Esophagus squamous epithelium (tissue), 5 donors: ENCODE measurements around the gene CLDN7. TPM values are rescaled to one million over a fixed set of nuclear protein-coding genes. Genes with fewer than 3 reads are reported as not detected.

Source experiments
- DNase-seq: peaks from one replicate; lab custom pipeline; 2025; lab: John Stamatoyannopoulos, UW
- H3K27ac ChIP-seq, 4 donors: fragments of 200-600 bp; sonication (generic); one replicate each; pipeline ENCODE4 v1.5.1; 2016 to 2019; ENCODE audit warnings: mild to moderate bottlenecking in 1 of 4
- H3K27me3 ChIP-seq, 4 donors: fragments of 200-600 bp; sonication (generic); 1 replicate in 3 of 4; 2 replicates in 1 of 4; pipeline versions ENCODE4 v1.5.1 to v1.6.0; 2017 to 2021; ENCODE audit warnings: antibody characterized with exemption in 1 of 4
- H3K36me3 ChIP-seq, 3 donors: fragments of 200-600 bp; sonication (generic); one replicate each; pipeline ENCODE4 v1.5.1; 2016 to 2019
- H3K4me1 ChIP-seq, 3 donors: fragments of 200-600 bp; sonication (generic); one replicate each; pipeline ENCODE4 v1.5.1; 2017 to 2019
- H3K4me3 ChIP-seq, 4 donors: fragments of 200-600 bp; sonication (generic); 1 replicate in 3 of 4; 2 replicates in 1 of 4; pipeline ENCODE4 v1.5.1; 2016 to 2019; ENCODE audit warnings: mild to moderate bottlenecking in 2 of 4, moderate library complexity in 1 of 4
- H3K9me3 ChIP-seq, 3 donors: fragments of 200-600 bp; sonication (generic); one replicate each; pipeline ENCODE4 v1.5.1; 2016 to 2019
- CTCF ChIP-seq, 6 experiments: fragments of 450-650 bp in 4 of 6; fragments of 200-600 bp in 2 of 6; sonication (generic) in 2 of 6; IDR thresholded peaks; one replicate each; pipeline ENCODE4 v1.5.1; 2016 to 2019; ENCODE audit warnings: antibody characterized with exemption in 6 of 6, mild to moderate bottlenecking in 4 of 6, moderate library complexity in 4 of 6
- POLR2A ChIP-seq, 4 donors: fragments of 450-650 bp; IDR thresholded peaks; one replicate each; pipeline ENCODE4 v1.6.1; 2017; ENCODE audit warnings: antibody characterized with exemption in 4 of 4, mild to moderate bottlenecking in 4 of 4, moderate library complexity in 3 of 4
- WGBS, 2 donors: methylation state at CpG; one replicate each; pipeline ENCODE4 v1.1.5; 2018; 5-methylcytosine and 5-hydroxymethylcytosine counted together
- intact Hi-C: fragments of 100-400 bp; cut with DNase I; formaldehyde crosslinking; loops from one replicate; pipeline ENCODE4 v1.15.0; 2022
- total RNA-seq, 4 donors: library from RNA; depleted of rRNA; stranded (reverse); fragments of >200 nt; gene quantifications; one replicate each; pipeline ENCODE4 v1.1.0, GENCODE V29; 2016
- donor health status: DM: yes; HTN: yes; CAD: no.

Gene CLDN7
- total RNA-seq, 4 donors from 2014 or later = 172 to 411 (median 208) TPM

DNA sequence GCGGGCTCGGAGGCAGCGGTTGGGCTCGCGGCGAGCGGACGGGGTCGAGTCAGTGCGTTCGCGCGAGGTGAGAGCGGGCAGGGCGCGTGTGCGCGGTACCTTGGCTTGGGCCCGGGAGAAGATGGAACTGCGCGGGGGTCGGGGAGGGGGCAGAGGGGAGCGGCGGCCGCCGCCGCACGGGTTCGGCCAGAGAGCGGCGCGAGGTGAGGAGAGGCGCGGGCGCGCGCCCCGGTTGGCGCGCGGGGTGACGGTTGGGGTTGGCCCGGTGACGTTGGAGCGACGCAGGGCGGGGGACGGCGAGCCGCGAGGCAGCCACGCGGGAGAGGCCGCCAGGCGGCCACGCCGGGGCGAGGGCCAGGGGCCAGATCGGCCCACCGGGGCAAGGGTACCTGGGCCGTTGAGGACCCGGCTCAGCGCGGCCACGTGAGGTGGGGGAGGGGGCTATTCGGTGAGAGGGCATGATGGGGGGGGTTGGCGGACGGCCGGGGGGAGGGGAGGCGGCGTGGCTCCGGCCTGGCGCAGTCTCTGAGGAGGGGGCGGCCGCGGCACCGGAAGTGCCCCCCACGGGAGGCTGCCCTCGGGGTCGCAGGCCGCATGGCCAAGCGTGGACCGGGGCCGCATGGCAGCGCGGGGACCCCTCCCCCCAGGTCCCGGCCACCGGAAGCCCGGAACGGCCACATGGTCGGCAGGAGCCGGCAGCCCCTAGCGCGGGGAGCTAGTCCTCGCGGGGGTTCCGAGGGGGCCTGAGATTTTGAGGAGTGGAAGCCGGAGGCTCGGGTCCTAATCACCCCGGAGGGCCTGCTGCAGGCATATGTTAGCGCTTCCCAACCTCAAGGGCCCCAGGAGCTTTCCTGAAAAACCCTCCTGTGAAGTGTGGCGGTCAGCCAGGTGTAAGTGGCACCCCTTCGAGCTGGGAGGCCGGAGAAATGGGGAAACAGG, 45.7 kb upstream of the CLDN7 start:
- no peak for DNase-seq
- H3K27ac ChIP-seq = peak overlapping the region; percentile 99 to 100 (median 100)
- intact Hi-C loops = no loop called here

DNA sequence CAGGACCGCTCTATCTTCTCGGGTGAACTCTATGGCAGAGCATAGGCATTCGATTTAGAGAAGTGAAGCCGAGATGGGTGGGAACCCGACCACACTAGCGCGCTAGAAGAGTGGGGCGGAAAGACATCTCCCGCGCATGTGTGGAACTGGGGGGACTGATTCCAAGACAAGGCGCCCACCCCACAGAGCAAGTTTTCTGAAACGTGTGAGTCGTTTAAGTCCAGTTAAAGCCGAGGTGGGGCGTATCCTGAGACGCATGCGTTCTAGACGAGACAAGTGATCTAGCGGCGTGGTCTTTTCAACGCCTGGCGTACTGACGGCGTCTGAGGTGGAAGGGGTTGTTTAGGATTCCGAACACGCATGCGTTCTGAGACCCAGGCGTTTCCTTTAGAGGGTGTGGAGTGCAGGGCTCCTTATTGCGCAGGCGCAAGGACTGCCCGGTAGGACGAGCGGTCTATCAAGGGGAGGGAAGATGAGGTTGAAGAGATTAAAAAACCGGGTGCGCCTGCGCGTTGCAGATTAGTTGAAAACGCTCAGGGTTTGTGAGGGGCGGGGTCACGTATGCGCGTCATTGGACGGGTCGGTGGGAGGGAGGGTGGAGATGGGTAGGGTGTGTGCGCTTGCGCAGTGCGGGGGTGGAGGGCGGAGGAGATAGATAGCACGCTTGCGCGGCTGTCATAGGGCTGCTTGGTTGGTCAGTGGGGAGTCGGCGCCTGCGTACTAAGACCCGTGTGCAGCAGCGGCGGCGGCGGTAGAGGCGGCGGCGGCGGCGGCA, 44.8 kb upstream of the CLDN7 start, which contains the start of gene EIF5A:
Gene EIF5A (plus strand): TSS at position 718 of the 775 bp plus-strand sequence. CDS start 2,008 bp downstream, outside the sequence.
- intact Hi-C loops = no loop called here
- Histone ChIP-seq H3K27ac (peak within 1 kb of the TSS; percentile 99 to 100 (median 100)), H3K9me3 (no peaks in the 10 kb centered on the region), H3K36me3 (peaks cover 17 to 29% (median 24%) of the 10 kb centered on the region in 3 donors), H3K27me3 (no peaks in the 10 kb centered on the region), H3K4me3 (peak within 1 kb of the TSS; percentile 85 to 99 (median 99)), H3K4me1 (peaks cover 15 to 40% (median 26%) of the 10 kb centered on the region in 3 donors)
- WGBS, 2 donors = 0 to 1% methylated on average over 41 to 46 of the region's 64 CpGs
- peak in 3 of 4 donors; percentile 81 to 95 (median 94) for TF ChIP-seq POLR2A (IDR thresholded peaks at IDR 0.05)
- TF ChIP-seq CTCF (IDR thresholded peaks at IDR 0.05) = peak in 1 of 6 experiments; percentile 15
- peak; percentile 99 for DNase-seq

More for the DNA sequence above, 45.7 kb upstream of the CLDN7 start:
- Histone ChIP-seq H3K36me3 (peaks cover 25 to 37% (median 32%) of the 10 kb centered on the region in 3 donors), H3K27me3 (no peaks in the 10 kb centered on the region), H3K4me3 (peak overlapping the region; percentile 85 to 99 (median 99)), H3K4me1 (peaks cover 15 to 48% (median 30%) of the 10 kb centered on the region in 3 donors), H3K9me3 (no peaks in the 10 kb centered on the region)
- WGBS, 2 donors = 3% methylated on average over 8 of the region's 104 CpGs; no CpG with 5 or more reads in 1 of the 2 donors
- TF ChIP-seq POLR2A (IDR thresholded peaks at IDR 0.05) = peak in 2 of 4 donors; percentile 7 to 97
- peak in 1 of 6 experiments; percentile 6 for TF ChIP-seq CTCF (IDR thresholded peaks at IDR 0.05)

DNA sequence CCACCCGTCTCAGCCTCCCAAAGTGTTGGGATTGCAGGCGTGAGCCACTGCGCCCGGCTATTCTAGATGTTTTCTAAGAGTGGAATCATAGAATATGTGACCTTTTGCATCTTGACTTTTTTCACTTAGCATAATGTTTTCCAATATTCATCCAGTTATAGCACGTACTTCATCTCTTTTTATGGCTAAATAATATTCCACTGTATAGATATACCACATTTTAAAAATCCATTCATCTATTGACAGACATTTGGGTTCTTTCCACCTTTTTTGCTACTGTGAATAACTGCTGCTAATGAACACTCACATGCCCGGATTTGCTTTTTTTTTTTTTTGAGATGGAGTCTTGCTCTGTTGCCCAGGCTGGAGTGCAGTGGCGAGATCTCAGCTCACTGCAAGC, 41.9 kb upstream of the CLDN7 start:
- Histone ChIP-seq H3K4me1 (peaks cover 4 to 12% (median 9%) of the 10 kb centered on the region in 3 donors), H3K36me3 (no peaks in the 10 kb centered on the region), H3K9me3 (no peaks in the 10 kb centered on the region), H3K27me3 (no peaks in the 10 kb centered on the region), H3K4me3 (no peak overlapping the region), H3K27ac (no peak overlapping the region)
- intact Hi-C loops = no loop called here
- 94 to 96% methylated on average over 7 of the region's 7 CpGs for WGBS, 2 donors
- no peak for DNase-seq
- TF ChIP-seq POLR2A (IDR thresholded peaks at IDR 0.05) (no peak), CTCF (IDR thresholded peaks at IDR 0.05) (no peak)

DNA sequence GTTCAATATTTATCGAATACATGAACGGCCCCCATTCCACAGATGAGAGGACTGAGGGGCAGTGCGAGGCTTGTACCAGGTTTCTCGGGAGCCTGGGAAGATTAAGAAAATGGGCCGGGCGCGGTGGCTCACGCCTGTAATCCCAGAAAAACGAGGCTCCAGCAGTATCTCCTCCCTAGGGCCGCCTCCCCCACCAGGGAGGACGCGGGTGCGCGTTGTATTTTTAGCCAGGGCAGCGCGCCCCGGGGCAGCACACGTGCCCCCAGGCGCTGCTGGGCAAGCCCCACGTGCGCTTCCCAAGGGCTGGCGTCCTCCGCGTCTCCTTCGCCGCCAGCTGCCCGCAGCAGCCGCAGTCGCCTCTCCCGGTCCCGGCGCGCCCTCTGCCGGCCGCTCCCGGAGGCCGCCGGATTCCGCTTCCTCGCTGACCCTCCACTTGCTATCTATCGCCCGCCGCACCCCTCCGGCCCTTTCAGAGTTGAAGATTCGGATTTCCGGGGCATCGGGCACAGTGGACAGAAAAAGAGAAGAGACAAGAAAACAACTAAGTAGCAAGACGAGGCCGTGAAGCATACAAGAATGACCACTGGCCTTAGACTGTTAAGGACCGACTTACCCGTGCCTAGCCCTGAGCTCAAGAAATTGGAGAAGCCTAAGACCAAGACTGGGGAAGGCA, 34.0 kb upstream of the CLDN7 start:
- Histone ChIP-seq H3K4me1 (peaks cover 32 to 56% (median 37%) of the 10 kb centered on the region in 3 donors), H3K4me3 (peak overlapping the region in 3 of 4 donors; percentile 21 to 50 (median 34)), H3K27me3 (peaks cover 0 to 42% (median 0%) of the 10 kb centered on the region in 4 donors), H3K36me3 (no peaks in the 10 kb centered on the region), H3K9me3 (no peaks in the 10 kb centered on the region), H3K27ac (peak overlapping the region; percentile 0 to 84 (median 24))
- no peak for DNase-seq
- 6 to 11% methylated on average over 7 to 8 of the region's 51 CpGs for WGBS, 2 donors
- TF ChIP-seq CTCF (IDR thresholded peaks at IDR 0.05) (peak; percentile 96 to 97 (median 96)), POLR2A (IDR thresholded peaks at IDR 0.05) (no peak)
- intact Hi-C loops = no loop called here
